ENCODE measurements around the gene CENPA.

Gene CENPA

DNA sequence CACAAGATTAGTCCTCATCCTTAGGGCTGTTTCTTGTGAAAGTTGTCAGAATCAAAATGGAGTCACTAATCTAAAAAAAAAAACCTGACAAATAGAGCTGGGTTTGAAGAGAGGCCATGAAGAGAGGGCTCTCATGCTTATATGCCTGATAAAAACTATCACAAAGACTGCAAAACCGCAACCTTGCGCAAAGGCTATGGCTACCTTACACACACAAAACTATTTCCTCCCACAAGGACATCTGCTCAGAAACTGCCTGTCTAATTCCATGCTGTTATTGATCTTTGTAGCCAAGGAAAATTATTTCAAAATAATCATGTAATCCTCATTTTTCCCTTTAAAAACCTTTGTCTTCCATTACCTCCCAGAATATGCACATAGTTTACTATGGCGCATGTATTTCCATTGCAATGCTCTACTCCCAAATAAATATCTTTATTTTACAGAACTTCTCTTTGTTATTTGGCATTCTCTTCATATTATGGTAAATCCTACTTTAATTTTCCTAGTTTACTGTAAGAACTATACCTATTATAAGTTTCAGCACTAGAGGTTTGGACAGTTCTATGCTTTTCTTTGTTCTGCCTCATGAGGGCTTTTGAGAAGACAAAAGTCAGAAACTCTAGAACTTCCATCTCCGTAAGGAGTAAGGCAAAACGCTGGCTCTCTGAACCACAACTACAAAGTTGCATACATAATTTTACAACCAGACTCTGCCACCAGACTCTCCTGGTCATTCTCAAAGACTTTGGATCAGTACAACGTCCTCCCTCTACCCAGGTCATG lies 52.5 kb downstream of the CENPA start:
- DNase-seq = no peak

DNA sequence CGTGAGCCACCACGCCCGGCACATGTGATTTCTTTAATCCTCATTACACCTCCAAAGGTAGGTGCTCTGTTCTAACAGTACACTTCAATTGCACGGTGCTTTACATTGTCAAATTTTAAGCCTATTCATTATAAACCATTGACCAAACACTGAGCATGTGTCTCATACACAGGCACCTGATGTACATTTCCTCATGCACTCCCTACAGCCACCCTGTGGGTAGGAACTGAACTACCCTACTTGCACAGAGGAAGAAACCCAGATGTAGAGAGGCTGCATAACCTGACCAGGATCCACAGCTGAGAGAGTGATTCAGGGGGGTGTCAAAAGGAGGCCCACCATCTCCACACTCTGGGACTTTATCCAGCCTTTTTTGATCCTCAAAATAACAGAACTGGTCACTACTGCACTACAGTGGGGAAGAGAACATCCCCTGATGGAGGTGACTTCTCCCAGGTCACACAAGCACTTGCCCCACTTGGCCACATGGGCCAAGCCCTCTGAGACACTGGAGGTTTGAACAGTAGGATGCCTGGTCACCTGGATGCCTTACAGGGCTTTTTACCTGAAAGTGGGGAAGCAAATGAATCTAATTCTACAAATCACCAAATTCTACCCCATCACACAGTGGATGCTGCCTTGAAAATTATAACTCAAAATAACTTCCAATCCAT lies 55.2 kb downstream of the CENPA start:
- no peak for DNase-seq

DNA sequence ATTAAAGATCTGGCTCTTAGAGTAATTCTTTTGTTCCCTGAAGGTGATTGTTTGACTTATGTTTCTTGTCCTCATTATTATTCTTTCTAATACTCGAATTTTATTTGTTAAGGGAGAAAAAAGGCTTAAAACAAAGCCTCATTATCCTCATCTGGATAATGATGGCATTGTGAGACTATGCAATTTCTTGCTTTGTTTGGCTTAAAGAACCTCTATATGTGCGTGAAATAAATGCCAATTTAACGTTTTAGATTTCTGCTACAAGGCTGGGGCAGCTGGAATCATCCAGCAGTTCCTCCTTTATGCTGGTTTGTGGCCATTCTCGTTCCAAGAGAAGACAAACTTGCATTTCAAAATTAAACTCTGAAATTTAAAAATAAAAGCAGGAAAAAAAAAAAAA lies 57.2 kb downstream of the CENPA start:
- no peak for DNase-seq
